Activated T-helper 2 cell treated with anti-CD3 and anti-CD28 coated beads, Interferon-gamma antibody, Interleukin-2, Interleukin-4, amounts not matched to agents 10 μg/mL and 5 μg/mL and 100 μg/mL, durations not matched to agents 14 hours and 24 hours and 36 hours (primary cell): ENCODE data around the gene AKR7A2. TPM values are rescaled to one million over a fixed set of nuclear protein-coding genes. Genes with fewer than 3 reads are reported as not detected.

Source experiments
- DNase-seq: peaks from one replicate; pipeline ENCODE4 v3.0.0; 2021; ENCODE audit warnings: low spot score
- H3K27ac Mint-ChIP-seq: one replicate; pipeline ENCODE4 v1.8.0; 2021; ENCODE audit warnings: mixed read lengths
- H3K27me3 Mint-ChIP-seq: one replicate; pipeline ENCODE4 v1.8.0; 2021; ENCODE audit warnings: low read depth, mixed read lengths
- H3K36me3 Mint-ChIP-seq: one replicate; pipeline ENCODE4 v1.8.0; 2021; ENCODE audit warnings: low read depth, mixed read lengths
- H3K4me1 Mint-ChIP-seq: one replicate; pipeline ENCODE4 v1.8.0; 2021; ENCODE audit warnings: low read depth, mixed read lengths
- H3K4me3 Mint-ChIP-seq: one replicate; pipeline ENCODE4 v1.8.0; 2021; ENCODE audit warnings: low read depth, mild to moderate bottlenecking, moderate library complexity, mixed read lengths
- H3K9me3 Mint-ChIP-seq: one replicate; pipeline ENCODE4 v1.8.0; 2021; ENCODE audit warnings: mixed read lengths
- intact Hi-C: fragments of 100-400 bp; cut with micrococcal nuclease; formaldehyde crosslinking; loops from one replicate; pipeline ENCODE4 v1.15.1; 2023
- total RNA-seq: library from RNA; stranded (reverse); gene quantifications from 2 replicates; pipeline ENCODE4 v1.2.3, GENCODE V29; 2022

AKR7A2 gene
- total RNA-seq, 1 donor from 2014 or later, result 34.3 TPM

- H3K27me3 Mint-ChIP-seq, result no peaks in the 10 kb centered on the region
- no peak overlapping the region for H3K27ac Mint-ChIP-seq
- DNase-seq, result no peak
- no peaks in the 10 kb centered on the region for H3K36me3 Mint-ChIP-seq
- intact Hi-C loops, result no loop called here
- no peak overlapping the region for H3K4me3 Mint-ChIP-seq
- no peaks in the 10 kb centered on the region for H3K9me3 Mint-ChIP-seq
- no peaks in the 10 kb centered on the region for H3K4me1 Mint-ChIP-seq
Observed at GRCh38 chr1:19328486-19328885, 16.5 kb upstream of the AKR7A2 start.

DNA sequence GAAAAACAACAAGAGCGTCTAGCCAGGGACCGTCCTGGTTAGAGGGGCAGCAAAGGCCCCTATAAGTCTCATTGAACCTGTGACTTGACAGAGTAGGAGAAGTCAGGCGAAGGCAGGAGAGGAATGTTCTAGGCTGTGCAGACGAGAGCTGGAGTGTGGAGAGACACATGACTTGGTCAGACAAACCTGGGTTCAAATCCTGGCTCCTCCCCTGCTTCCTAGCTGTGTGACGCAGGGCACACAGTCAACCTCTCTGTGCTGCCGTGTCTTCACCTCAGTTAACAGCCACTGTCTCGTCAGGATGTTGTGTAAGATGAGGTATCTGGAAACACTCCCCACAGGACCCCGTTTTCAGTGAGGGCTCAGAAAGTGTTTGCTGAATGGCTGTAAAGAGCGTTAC lies 15.8 kb upstream of the AKR7A2 start:
- intact Hi-C loops, result no loop called here
- no peak overlapping the region for H3K4me3 Mint-ChIP-seq
- no peaks in the 10 kb centered on the region for H3K4me1 Mint-ChIP-seq
- H3K27me3 Mint-ChIP-seq, result no peaks in the 10 kb centered on the region
- no peak for DNase-seq
- no peak overlapping the region for H3K27ac Mint-ChIP-seq
- H3K36me3 Mint-ChIP-seq, result no peaks in the 10 kb centered on the region
- H3K9me3 Mint-ChIP-seq, result no peaks in the 10 kb centered on the region

DNA sequence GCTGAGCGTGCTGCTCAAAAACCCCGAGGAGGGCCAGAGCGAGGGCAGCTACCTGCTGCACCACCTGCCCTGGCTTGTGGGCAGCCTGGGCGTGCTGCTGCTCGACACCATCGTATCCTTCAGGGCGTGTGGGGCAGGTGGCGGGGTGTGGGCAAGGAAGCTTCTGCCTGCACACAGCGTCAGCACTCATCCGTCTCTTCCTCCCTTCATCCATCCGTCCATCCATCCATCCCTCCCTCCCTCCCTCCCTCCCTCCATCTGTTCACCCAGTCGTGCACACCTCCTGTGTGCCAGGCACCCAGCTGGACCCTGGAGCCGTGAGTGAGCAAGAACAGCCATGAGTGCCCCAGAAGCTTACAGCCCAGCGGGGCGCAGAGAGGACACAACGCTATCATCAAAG lies 15.4 kb upstream of the AKR7A2 start:
- intact Hi-C loops, result no loop called here
- no peaks in the 10 kb centered on the region for H3K27me3 Mint-ChIP-seq
- no peak overlapping the region for H3K4me3 Mint-ChIP-seq
- no peaks in the 10 kb centered on the region for H3K4me1 Mint-ChIP-seq
- no peaks in the 10 kb centered on the region for H3K36me3 Mint-ChIP-seq
- H3K9me3 Mint-ChIP-seq, result no peaks in the 10 kb centered on the region
- no peak for DNase-seq
- no peak overlapping the region for H3K27ac Mint-ChIP-seq

DNA sequence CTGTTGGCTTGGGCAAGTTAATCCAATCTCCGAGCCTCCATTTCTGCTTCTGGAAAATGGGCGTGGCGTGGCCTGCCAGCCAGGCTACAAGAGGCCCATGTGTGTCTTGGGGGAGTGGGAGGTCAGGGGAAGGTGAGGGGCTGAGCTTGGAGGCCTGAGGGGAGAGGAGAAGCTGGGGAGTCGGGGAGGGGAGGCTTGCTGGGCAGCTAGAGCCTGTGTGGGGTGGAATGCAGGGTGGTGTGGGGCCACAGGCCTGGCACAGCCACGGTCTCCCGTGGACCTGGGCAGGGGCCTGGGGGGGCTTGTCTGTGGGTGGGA lies 14.8 kb upstream of the AKR7A2 start:
- Mint-ChIP-seq H3K36me3 (no peaks in the 10 kb centered on the region), H3K4me3 (no peak overlapping the region), H3K4me1 (no peaks in the 10 kb centered on the region), H3K9me3 (no peaks in the 10 kb centered on the region), H3K27me3 (no peaks in the 10 kb centered on the region), H3K27ac (no peak overlapping the region)
- intact Hi-C loops, result no loop called here
- DNase-seq, result no peak

DNA sequence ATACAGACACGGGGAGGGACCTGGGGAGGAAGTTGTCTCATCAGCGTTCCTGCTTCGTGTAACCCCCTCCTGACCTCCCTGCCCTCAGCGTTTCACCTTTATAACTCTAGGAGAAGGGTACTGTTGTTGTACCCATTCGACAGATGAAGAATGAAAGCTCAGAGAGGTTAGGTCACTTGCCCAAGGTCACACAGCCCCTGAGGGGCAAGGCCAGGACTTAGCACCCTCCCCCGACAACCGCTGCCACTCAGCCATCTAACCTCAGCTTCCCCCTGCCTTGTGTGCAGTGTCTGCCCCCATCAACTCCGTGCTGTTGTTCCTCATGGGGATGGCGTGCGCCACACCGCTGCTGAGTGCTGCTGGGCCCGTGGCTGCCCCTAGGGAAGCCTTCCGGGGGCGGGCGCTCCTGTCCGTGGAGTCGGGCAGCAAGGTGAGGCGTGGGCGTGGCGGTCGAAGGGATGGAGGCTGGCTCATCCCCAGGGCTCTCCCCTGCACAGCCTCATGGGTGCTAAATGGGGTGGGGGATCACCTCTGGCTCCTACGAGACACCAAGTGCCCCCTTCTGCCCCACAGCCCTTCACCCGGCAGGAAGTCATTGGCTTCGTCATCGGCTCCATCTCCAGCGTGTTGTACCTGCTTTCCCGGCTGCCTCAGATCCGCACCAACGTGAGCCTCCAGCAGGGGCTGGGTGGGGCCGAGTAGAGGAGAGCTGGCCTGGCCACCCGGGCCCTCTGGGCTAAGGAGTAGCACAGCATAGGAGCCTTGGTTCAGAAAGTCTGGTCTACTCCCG lies 14.2 kb upstream of the AKR7A2 start:
- Mint-ChIP-seq H3K27me3 (no peaks in the 10 kb centered on the region), H3K27ac (no peak overlapping the region), H3K4me1 (no peaks in the 10 kb centered on the region)

GRCh38 chr1:19325368-19325957 lies 13.5 kb upstream of the AKR7A2 start:
- no peak overlapping the region for H3K4me3 Mint-ChIP-seq
- H3K4me1 Mint-ChIP-seq, result no peaks in the 10 kb centered on the region
- H3K36me3 Mint-ChIP-seq, result no peaks in the 10 kb centered on the region
- DNase-seq, result no peak
- intact Hi-C loops, result no loop called here
- H3K27me3 Mint-ChIP-seq, result no peaks in the 10 kb centered on the region
- H3K27ac Mint-ChIP-seq, result no peak overlapping the region
- no peaks in the 10 kb centered on the region for H3K9me3 Mint-ChIP-seq

More for the DNA sequence above, 14.2 kb upstream of the AKR7A2 start:
- intact Hi-C loops, result no loop called here
- Mint-ChIP-seq H3K9me3 (no peaks in the 10 kb centered on the region), H3K36me3 (no peaks in the 10 kb centered on the region), H3K4me3 (no peak overlapping the region)
- DNase-seq, result no peak

DNA sequence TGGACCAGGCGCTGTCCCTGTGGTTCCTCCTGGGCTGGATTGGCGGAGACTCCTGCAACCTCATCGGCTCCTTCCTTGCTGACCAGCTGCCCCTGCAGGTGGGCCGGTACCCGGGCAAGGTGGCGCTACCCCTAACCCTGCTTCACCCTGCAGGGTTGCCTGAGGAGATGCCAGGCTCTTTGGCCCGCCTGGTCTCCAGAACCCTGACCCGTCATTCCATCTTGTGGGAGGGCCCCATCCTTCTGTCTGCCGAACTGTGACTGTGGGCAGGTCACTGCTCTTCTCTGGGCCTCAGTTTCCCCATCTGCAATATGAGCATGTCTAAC lies 12.7 kb upstream of the AKR7A2 start:
- H3K27me3 Mint-ChIP-seq, result no peaks in the 10 kb centered on the region

DNA sequence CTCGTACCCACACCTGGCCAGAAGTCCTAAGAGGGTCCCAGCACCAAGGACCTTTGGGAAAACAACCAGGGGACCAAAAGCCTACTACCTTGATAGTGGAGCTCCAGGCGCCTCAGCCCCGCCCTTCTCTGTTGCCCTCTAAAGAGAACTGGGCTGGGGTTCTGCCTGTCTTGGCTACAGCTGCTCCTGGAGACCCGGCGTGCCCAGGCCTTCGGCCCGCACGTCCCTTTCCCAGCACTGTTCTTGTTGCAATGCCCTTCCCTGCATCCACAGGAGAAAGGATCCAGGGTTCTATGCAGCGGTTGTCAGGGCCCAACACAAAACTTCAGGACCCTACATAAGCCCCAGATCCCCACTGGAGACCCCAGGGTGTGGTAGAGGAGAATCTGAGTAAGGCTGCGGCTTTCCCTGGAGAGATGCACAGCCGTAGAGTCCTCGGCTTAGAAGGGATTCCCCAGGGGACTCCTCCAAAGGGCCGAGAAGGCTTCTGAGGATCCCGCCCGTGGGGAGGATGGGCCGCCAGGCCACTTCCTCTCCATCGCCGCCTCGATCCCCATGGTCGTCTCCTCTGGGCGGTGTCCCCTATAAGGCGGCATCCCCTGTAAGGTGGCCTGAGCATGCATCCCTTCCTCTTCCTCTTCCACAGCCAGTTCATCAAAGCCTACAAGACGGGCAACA lies 12.2 kb upstream of the AKR7A2 start:
- Mint-ChIP-seq H3K27me3 (no peaks in the 10 kb centered on the region), H3K36me3 (no peaks in the 10 kb centered on the region), H3K9me3 (no peaks in the 10 kb centered on the region), H3K27ac (no peak overlapping the region), H3K4me3 (no peak overlapping the region), H3K4me1 (no peaks in the 10 kb centered on the region)
- no peak for DNase-seq
- intact Hi-C loops, result no loop called here

More for the DNA sequence above, 12.7 kb upstream of the AKR7A2 start:
- Mint-ChIP-seq H3K4me3 (no peak overlapping the region), H3K27ac (no peak overlapping the region), H3K36me3 (no peaks in the 10 kb centered on the region), H3K9me3 (no peaks in the 10 kb centered on the region), H3K4me1 (no peaks in the 10 kb centered on the region)
- DNase-seq, result no peak
- intact Hi-C loops, result no loop called here

DNA sequence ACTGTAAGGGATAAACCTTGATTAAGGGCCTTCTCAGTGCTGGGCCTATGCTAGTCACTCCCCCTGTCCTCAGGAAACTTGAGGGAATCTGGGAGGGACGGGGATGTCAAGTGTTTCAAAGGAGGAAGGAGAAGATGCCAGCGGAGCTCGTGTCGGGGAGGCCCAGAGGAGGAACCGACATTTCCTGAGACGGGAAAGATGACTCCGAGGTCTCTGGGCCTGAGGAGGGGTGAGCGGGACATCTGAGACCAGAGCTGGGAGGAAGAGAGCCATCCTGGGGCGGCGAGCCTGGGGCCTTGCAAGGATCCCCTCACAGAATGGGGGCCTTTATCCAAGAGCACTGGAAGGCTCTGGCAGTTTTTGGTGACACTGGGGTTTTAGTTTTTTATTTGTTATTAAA lies 10.5 kb upstream of the AKR7A2 start:
- no peak overlapping the region for H3K4me3 Mint-ChIP-seq
- H3K27ac Mint-ChIP-seq, result no peak overlapping the region
- H3K4me1 Mint-ChIP-seq, result no peaks in the 10 kb centered on the region
- H3K9me3 Mint-ChIP-seq, result no peaks in the 10 kb centered on the region
- intact Hi-C loops, result no loop called here
- H3K27me3 Mint-ChIP-seq, result no peaks in the 10 kb centered on the region
- no peak for DNase-seq
- peaks cover 6% of the 10 kb centered on the region for H3K36me3 Mint-ChIP-seq

DNA sequence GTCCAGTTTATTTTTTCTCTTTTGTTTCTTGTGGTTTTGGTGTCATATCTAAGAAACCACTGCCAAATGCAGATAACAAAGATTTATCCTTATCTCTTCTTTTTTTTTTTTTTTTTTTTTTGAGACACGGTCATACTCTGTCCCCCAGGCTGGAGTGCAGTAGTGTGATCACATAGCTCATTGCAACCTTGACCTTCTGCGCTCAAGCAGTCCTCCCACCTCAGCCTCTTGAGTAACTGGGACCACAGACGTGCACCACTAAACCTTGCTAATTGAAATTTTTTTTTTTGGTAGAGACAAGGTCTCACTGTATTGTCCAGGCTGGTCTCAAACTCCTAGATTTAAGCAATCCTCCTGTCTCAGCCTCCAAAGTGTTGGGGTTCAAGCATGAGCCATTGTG lies 9.1 kb upstream of the AKR7A2 start:
- intact Hi-C loops, result no loop called here
- no peak for DNase-seq
- peaks cover 6% of the 10 kb centered on the region for H3K36me3 Mint-ChIP-seq
- H3K4me1 Mint-ChIP-seq, result peaks cover 2% of the 10 kb centered on the region
- no peaks in the 10 kb centered on the region for H3K27me3 Mint-ChIP-seq
- H3K4me3 Mint-ChIP-seq, result no peak overlapping the region
- H3K27ac Mint-ChIP-seq, result no peak overlapping the region
- no peaks in the 10 kb centered on the region for H3K9me3 Mint-ChIP-seq

- Mint-ChIP-seq H3K27ac (no peak overlapping the region), H3K4me3 (no peak overlapping the region), H3K4me1 (peaks cover 9% of the 10 kb centered on the region), H3K9me3 (no peaks in the 10 kb centered on the region), H3K36me3 (peaks cover 6% of the 10 kb centered on the region), H3K27me3 (no peaks in the 10 kb centered on the region)
- intact Hi-C loops, result no loop called here
- no peak for DNase-seq
Observed at GRCh38 chr1:19319196-19319595, 7.3 kb upstream of the AKR7A2 start.

DNA sequence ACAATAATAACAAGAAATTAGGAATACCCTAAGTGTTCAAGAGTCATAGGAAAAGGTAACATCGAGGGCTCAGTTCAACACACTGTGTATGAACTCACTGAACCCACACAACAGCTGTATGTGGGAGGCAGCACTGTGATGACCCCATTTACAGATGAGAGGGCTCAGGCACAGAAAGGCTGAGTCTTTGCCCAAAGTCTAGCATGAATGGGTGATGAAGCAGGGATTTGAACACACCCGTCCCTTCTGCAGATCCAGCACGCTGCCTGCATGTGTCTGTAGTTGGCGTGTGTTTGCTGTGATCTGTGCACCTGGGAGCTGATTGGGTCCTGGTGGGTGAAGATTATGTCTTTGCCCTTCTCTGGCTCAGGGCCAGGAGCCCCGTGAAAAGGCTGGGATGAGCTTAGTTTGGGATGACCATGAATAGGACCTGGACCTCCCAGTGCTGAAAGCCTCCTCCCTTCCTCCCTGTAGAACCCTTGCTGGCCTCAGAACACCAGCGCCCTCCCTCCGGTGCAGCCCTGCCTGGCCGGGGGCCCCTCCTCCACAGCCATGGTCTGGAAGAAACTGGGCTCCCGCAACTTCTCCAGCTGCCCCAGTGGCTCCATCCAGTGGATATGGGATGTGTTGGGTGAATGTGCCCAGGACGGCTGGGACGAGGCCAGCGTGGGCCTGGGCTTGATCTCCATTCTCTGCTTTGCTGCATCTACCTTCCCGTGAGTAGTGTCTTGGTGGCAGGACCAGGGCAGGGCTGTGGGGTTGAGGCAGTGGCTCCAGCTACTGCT lies 5.4 kb upstream of the AKR7A2 start:
- H3K4me3 Mint-ChIP-seq, result no peak overlapping the region
- H3K27me3 Mint-ChIP-seq, result no peaks in the 10 kb centered on the region
- no peak for DNase-seq
- intact Hi-C loops, result no loop called here
- H3K4me1 Mint-ChIP-seq, result peaks cover 18% of the 10 kb centered on the region
- H3K27ac Mint-ChIP-seq, result no peak overlapping the region
- H3K9me3 Mint-ChIP-seq, result no peaks in the 10 kb centered on the region
- H3K36me3 Mint-ChIP-seq, result peaks cover 6% of the 10 kb centered on the region
